HG02759 (cell line): ENCODE data around the gene PTPRN2.
"Not testable (repeated sequence)": the region's sequence is repeated elsewhere in the genome, so short reads cannot be mapped to it uniquely, and the experiment has no call there.

Experiments
- ATAC-seq: cut with Tn5 transposase; IDR thresholded peaks from one replicate; pipeline ENCODE4 v1.9.1; 2021; ENCODE audit warnings: mild to moderate bottlenecking, moderate library complexity; ENCODE audit not compliant: unreplicated experiment

The PTPRN2 gene

GRCh38 chr7:158391541-158391940 lies 196.1 kb downstream of the PTPRN2 start:
- ATAC-seq: no peak

- ATAC-seq: no peak
Measured at GRCh38 chr7:158391141-158391540, 196.5 kb downstream of the PTPRN2 start.

GRCh38 chr7:158390460-158390859 lies 197.2 kb downstream of the PTPRN2 start:
- no peak for ATAC-seq

GRCh38 chr7:158389514-158390425 lies 197.9 kb downstream of the PTPRN2 start:
- no peak for ATAC-seq

- ATAC-seq: no peak
Measured at GRCh38 chr7:158388928-158389327, 198.7 kb downstream of the PTPRN2 start.

GRCh38 chr7:158388072-158388471 lies 199.6 kb downstream of the PTPRN2 start:
- ATAC-seq: no peak

- no peak for ATAC-seq
Measured at GRCh38 chr7:158387546-158387891, 200.1 kb downstream of the PTPRN2 start.

GRCh38 chr7:158386866-158387545 lies 200.6 kb downstream of the PTPRN2 start:
- ATAC-seq: no peak

- no peak for ATAC-seq
Measured at GRCh38 chr7:158386355-158386618, 201.3 kb downstream of the PTPRN2 start.

- not testable (repeated sequence) for ATAC-seq
Measured at GRCh38 chr7:158385496-158386354, 201.9 kb downstream of the PTPRN2 start.

- no peak for ATAC-seq
Measured at GRCh38 chr7:158384746-158385145, 202.9 kb downstream of the PTPRN2 start.

GRCh38 chr7:158383665-158384064 lies 204.0 kb downstream of the PTPRN2 start:
- ATAC-seq: no peak

- ATAC-seq: no peak
Measured at GRCh38 chr7:158382363-158383254, 205.0 kb downstream of the PTPRN2 start.

- ATAC-seq: no peak
Measured at GRCh38 chr7:158381956-158382355, 205.7 kb downstream of the PTPRN2 start.

GRCh38 chr7:158378978-158379377 lies 208.6 kb downstream of the PTPRN2 start:
- ATAC-seq: no peak

GRCh38 chr7:158377800-158378623 lies 209.6 kb downstream of the PTPRN2 start:
- ATAC-seq: no peak

- not testable (repeated sequence) for ATAC-seq
Measured at GRCh38 chr7:158376839-158377186, 210.8 kb downstream of the PTPRN2 start.

GRCh38 chr7:158376146-158376838 lies 211.3 kb downstream of the PTPRN2 start:
- ATAC-seq: not testable (repeated sequence)

GRCh38 chr7:158375034-158375433 lies 212.6 kb downstream of the PTPRN2 start:
- ATAC-seq: no peak
